A549 (cell line): ENCODE data around the gene UBAP2. TPM values are rescaled to one million over a fixed set of nuclear protein-coding genes. Genes with fewer than 3 reads are reported as not detected.

ENCODE experiments used
- ATAC-seq, 2 experiments: fragments of 200-7000 bp in 1 of 2; fragments of >200 bp in 1 of 2; cut with Nextera tagmentation in 1 of 2; cut with Tn5 transposase in 1 of 2; 3 replicates each; pipeline versions ENCODE4 v1.8.0 to v1.9.1; 2018 to 2020; ENCODE audit warnings: mild to moderate bottlenecking in 1 of 2, moderate library complexity in 1 of 2
- CTCF ChIA-PET: fragments of 300-600 bp; sonication (Branson Sonifier 250); formaldehyde crosslinking; extraction: SDS; loops from one replicate; lab custom pipeline; 2021; ENCODE audit warnings: antibody characterized with exemption, inconsistent platforms; lab: Yijun Ruan, JAX
- POLR2A ChIA-PET: fragments of 350-600 bp; formaldehyde crosslinking; extraction: SDS; loops from one replicate; lab custom pipeline; 2021; ENCODE audit warnings: antibody characterized with exemption, inconsistent platforms; lab: Yijun Ruan, JAX
- DNase-seq, 2 experiments: peaks; one replicate each; pipeline versions ENCODE4 v3.0.0 to v3.0.0-alpha.2; 2011 to 2016; ENCODE audit warnings: low read depth in 1 of 2, low spot score in 1 of 2
- FAIRE-seq: peaks from 2 replicates; lab custom pipeline; 2011; peaks lifted over from hg19 to GRCh38; lab: Jason Lieb, UNC
- H3K27ac ChIP-seq, 2 experiments: fragments of >200 bp; sonication (Bioruptor Twin); formaldehyde crosslinking; 3 replicates each; pipeline ENCODE4 v1.5.1; 2016 to 2017
- H3K4me1 ChIP-seq: fragments of >200 bp; sonication (Bioruptor Twin); formaldehyde crosslinking; 3 replicates; pipeline ENCODE4 v1.6.1; 2016
- H3K4me2 ChIP-seq: fragments of >200 bp; sonication (Bioruptor Twin); formaldehyde crosslinking; 3 replicates; pipeline ENCODE4 v1.6.1; 2016
- H3K4me3 ChIP-seq: fragments of >200 bp; sonication (Bioruptor Twin); formaldehyde crosslinking; 3 replicates; pipeline ENCODE4 v1.5.1; 2016
- H3K9me3 ChIP-seq: fragments of >200 bp; sonication (Bioruptor Twin); formaldehyde crosslinking; 3 replicates; pipeline ENCODE4 v1.6.1; 2016
- ATOH8 ChIP-seq: fragments of 250-450 bp; sonication (Bioruptor Pico); IDR thresholded peaks from 2 replicates; pipeline ENCODE4 v1.5.0; 2020; ENCODE audit warnings: low read depth, mild to moderate bottlenecking, moderate library complexity
- BHLHE40 ChIP-seq: IDR thresholded peaks from 2 replicates; pipeline ENCODE4 v1.6.1; 2012; ENCODE audit warnings: low read depth, low read length, inconsistent platforms
- CEBPB ChIP-seq, 2 experiments: fragments of >200 bp in 1 of 2; sonication (Bioruptor Twin) in 1 of 2; formaldehyde crosslinking in 1 of 2; IDR thresholded peaks; 2 replicates each; pipeline ENCODE4 v1.6.1; 2012 to 2016
- E2F6 ChIP-seq: IDR thresholded peaks from 2 replicates; pipeline ENCODE4 v1.6.1; 2012; ENCODE audit warnings: low read depth, borderline replicate concordance
- ELK1 ChIP-seq: fragments of 150-350 bp; IDR thresholded peaks from 2 replicates; pipeline ENCODE4 v1.6.1; 2014; ENCODE audit warnings: low read depth, mild to moderate bottlenecking, low read length
- EP300 ChIP-seq, 2 experiments: fragments of >200 bp; sonication (Bioruptor Twin); formaldehyde crosslinking; IDR thresholded peaks; 2 replicates in 1 of 2; 3 replicates in 1 of 2; pipeline ENCODE4 v1.6.1; 2016 to 2017
- ESRRA ChIP-seq: fragments of 150-350 bp; IDR thresholded peaks from 2 replicates; pipeline ENCODE4 v1.6.1; 2014; ENCODE audit warnings: mild to moderate bottlenecking, low read length, borderline replicate concordance
- HDAC2 ChIP-seq: fragments of 200-600 bp; sonication (generic); IDR thresholded peaks from 2 replicates; pipeline ENCODE4 v1.6.1; 2016
- HEYL ChIP-seq: fragments of 250-450 bp; sonication (Bioruptor Pico); IDR thresholded peaks from 2 replicates; pipeline ENCODE4 v1.8.0; 2021; ENCODE audit warnings: mild to moderate bottlenecking, moderate library complexity
- HOXB5 ChIP-seq: fragments of 250-450 bp; sonication (Bioruptor Pico); IDR thresholded peaks from 2 replicates; pipeline ENCODE4 v1.5.0; 2020; ENCODE audit warnings: mild to moderate bottlenecking, moderate library complexity
- NFE2L2 ChIP-seq: fragments of 150-350 bp; conservative IDR thresholded peaks from 2 replicates; pipeline ENCODE4 v1.6.1; 2014; ENCODE audit warnings: low read length
- POLR2AphosphoS2 ChIP-seq: conservative IDR thresholded peaks from 2 replicates; pipeline ENCODE4 v1.6.1; 2012; ENCODE audit warnings: low read length, improper control_type of control experiment, inconsistent platforms
- RCOR1 ChIP-seq: fragments of 150-350 bp; IDR thresholded peaks from 2 replicates; pipeline ENCODE4 v1.6.1; 2014; ENCODE audit warnings: antibody characterized with exemption, low read length, low read depth
- REST ChIP-seq: fragments of 200-600 bp; sonication (generic); IDR thresholded peaks from 2 replicates; pipeline ENCODE4 v1.6.1; 2016; ENCODE audit warnings: antibody characterized with exemption, mild to moderate bottlenecking, moderate library complexity
- WGBS: methylation state at CpG from one replicate; pipeline ENCODE4 v1.1.6; 2017; ENCODE audit errors: missing lambda C conversion rate; 5-methylcytosine and 5-hydroxymethylcytosine counted together
- polyA plus RNA-seq, 4 experiments: library from polyadenylated mRNA; depleted of rRNA in 3 of 4; stranded (reverse); fragments of >200 nt; fragmentation: RNase III in 1 of 4; extraction: RNeasy Plus Mini Kit Qiagen cat#74134 plus additional on column Dnase treatment in 1 of 4; gene quantifications; 2 replicates in 3 of 4; 3 replicates in 1 of 4; pipeline ENCODE4 v1.2.3, GENCODE V29; 2011 to 2017
- small RNA-seq, 6 experiments: library from RNA; depleted of rRNA; stranded (forward); fragments of <200 nt; gene quantifications; one replicate each; pipeline ENCODE3, GENCODE V24; 2012

Gene UBAP2
- polyA plus RNA-seq, 2 of the 4 experiments (the other 2 are of a cell fraction): 25.0 to 29.5 TPM

GRCh38 chr9:33878691-33879366 is 169.9 kb downstream of the UBAP2 start:
- no peaks in the 10 kb centered on the region for H3K9me3 ChIP-seq
- ATAC-seq (peak in 1 of 2 experiments; percentile 30; a peak in 3 of 6 replicates), FAIRE-seq (no peak), DNase-seq (no peak)
- peaks cover 29% of the 10 kb centered on the region; the same call in 2 of the 3 replicates for H3K4me1 ChIP-seq
- no peak overlapping the region for H3K27ac ChIP-seq
- ChIA-PET POLR2A (no interaction called here), CTCF (interaction anchor here (1.3 to 2.6 kb wide), 3 partner anchors 61 to 156 kb away, joined by 3 to 10 read pairs (median 4); no protein-coding TSS in a partner anchor)
- TF ChIP-seq NFE2L2: no peak
- no peak for TF ChIP-seq ATOH8 (CRISPR knock-in tag)
- TF ChIP-seq ELK1: no peak
- TF ChIP-seq E2F6: no peak
- no peak for TF ChIP-seq RCOR1
- no peak for TF ChIP-seq BHLHE40
- no peak for TF ChIP-seq ESRRA
- TF ChIP-seq POLR2AphosphoS2: no peak
- TF ChIP-seq REST: no peak
- no peak for TF ChIP-seq HDAC2
- no peak for TF ChIP-seq HOXB5 (CRISPR knock-in tag)
- TF ChIP-seq EP300 (IDR thresholded peaks at IDR 0.05): no peak
- no peak for TF ChIP-seq HEYL (CRISPR knock-in tag)
- no peak overlapping the region for H3K4me2 ChIP-seq
- no peak overlapping the region for H3K4me3 ChIP-seq
- WGBS: 73% methylated on average over 7 of the region's 7 CpGs

GRCh38 chr9:33877727-33878489 is 170.8 kb downstream of the UBAP2 start:
- no peak for DNase-seq
- Histone ChIP-seq H3K4me2 (no peak overlapping the region), H3K4me1 (peaks cover 29% of the 10 kb centered on the region; the same call in 2 of the 3 replicates), H3K9me3 (no peaks in the 10 kb centered on the region), H3K27ac (no peak overlapping the region)
- ChIA-PET CTCF (interaction anchor here (0.6 to 1.9 kb wide), 4 partner anchors 60 to 498 kb away, joined by 3 to 7 read pairs (median 3); no protein-coding TSS in a partner anchor), POLR2A (no interaction called here)
- no peak for TF ChIP-seq EP300 (IDR thresholded peaks at IDR 0.05)
- TF ChIP-seq CEBPB (IDR thresholded peaks at IDR 0.05): 0 out of 4 replicates have a peak, but pooled peaks of 1 of the 2 experiments have one; percentile 2
- TF ChIP-seq, all 56 proteins: peak for 1
- ATAC-seq: no peak
- no peak for FAIRE-seq
- H3K4me3 ChIP-seq: no peak overlapping the region
- 85% methylated on average over 10 of the region's 10 CpGs for WGBS

Small RNA genes within 50 kb of the gene (small RNA-seq; reads per million reads assigned to genes)
- gene RN7SKP114 (0 to 3.0 (median 0) reads per million in 6 experiments), gene SNORD121A (0.77 to 52.3 (median 11.5) reads per million in 6 experiments), gene SNORD121B (0 reads per million in 6 experiments)

Other genes starting within 250 kb of the UBAP2 start
- gene UBE2R2, start 231.7 kb downstream of the UBAP2 start, polyA plus RNA-seq (2011; rRNA removed): 44.9 and 48.1 TPM in 2 replicates
- gene UBE2R2, start 231.7 kb downstream of the UBAP2 start, polyA plus RNA-seq (2017; fragmentation: RNase III; extraction: RNeasy Plus Mini Kit Qiagen cat#74134 plus additional on column Dnase treatment): 37.9 to 41.7 TPM (median 41.2 TPM) in 3 replicates
- 56.5 and 73.6 TPM in 2 replicates for gene DCAF12, start 77.8 kb upstream of the UBAP2 start, polyA plus RNA-seq (2011; rRNA removed)
- gene DCAF12, start 77.8 kb upstream of the UBAP2 start, polyA plus RNA-seq (2017; fragmentation: RNase III; extraction: RNeasy Plus Mini Kit Qiagen cat#74134 plus additional on column Dnase treatment): 24.8 to 28.5 TPM (median 26.7 TPM) in 3 replicates
- 73.1 and 86.7 TPM in 2 replicates for gene UBAP1, start 130.2 kb upstream of the UBAP2 start, polyA plus RNA-seq (2011; rRNA removed)
- gene UBAP1, start 130.2 kb upstream of the UBAP2 start, polyA plus RNA-seq (2017; fragmentation: RNase III; extraction: RNeasy Plus Mini Kit Qiagen cat#74134 plus additional on column Dnase treatment): 33.5 to 40.1 TPM (median 38.5 TPM) in 3 replicates